HEK293 (cell line): ENCODE data around the gene C1orf198.

Source experiments
- CTCF ChIA-PET: fragments of 350-600 bp; formaldehyde crosslinking; extraction: SDS; loops from one replicate; lab custom pipeline; 2021; ENCODE audit warnings: antibody characterized with exemption; lab: Yijun Ruan, JAX
- POLR2A ChIA-PET: fragments of 300-600 bp; formaldehyde crosslinking; extraction: SDS; loops from one replicate; lab custom pipeline; 2020; ENCODE audit warnings: antibody characterized with exemption, inconsistent platforms; lab: Yijun Ruan, JAX
- H3K27ac ChIP-seq: fragments of 200-500 bp; sonication (Bioruptor generic); 2 replicates; pipeline ENCODE4 v1.5.1; 2014; ENCODE audit warnings: low read depth, low read length, control low read depth, inconsistent platforms; ENCODE audit errors: extremely low read depth
- H3K36me3 ChIP-seq, 2 experiments: fragments of 200-500 bp in 1 of 2; sonication (Bioruptor generic) in 1 of 2; 1 replicate in 1 of 2; 2 replicates in 1 of 2; pipeline ENCODE4 v1.5.1; 2014 to 2017; ENCODE audit warnings: inconsistent platforms in 2 of 2, low read length in 2 of 2; ENCODE audit not compliant: control insufficient read depth in 2 of 2, insufficient read depth in 1 of 2
- H3K4me1 ChIP-seq: fragments of 200-500 bp; sonication (Bioruptor generic); 2 replicates; pipeline ENCODE4 v1.5.1; 2014; ENCODE audit warnings: mild to moderate bottlenecking, low read length, inconsistent platforms; ENCODE audit not compliant: control insufficient read depth, insufficient read depth
- H3K4me3 ChIP-seq: 2 replicates; pipeline ENCODE4 v1.5.1; 2011; ENCODE audit warnings: low read depth, mild to moderate bottlenecking, control low read depth, low read length, moderate library complexity
- H3K9me3 ChIP-seq: fragments of 200-500 bp; sonication (Bioruptor generic); 2 replicates; pipeline ENCODE4 v1.5.1; 2014; ENCODE audit warnings: low read depth, low read length, inconsistent platforms; ENCODE audit not compliant: control insufficient read depth, insufficient read depth
- EGR2 ChIP-seq: fragments of 450-650 bp; formaldehyde crosslinking; IDR thresholded peaks from 2 replicates; pipeline ENCODE4 v1.5.1; 2016; ENCODE audit warnings: low read depth, missing biosample characterization, missing genetic modification characterization
- GLIS1 ChIP-seq: fragments of 450-650 bp; formaldehyde crosslinking; IDR thresholded peaks from 2 replicates; pipeline ENCODE4 v1.5.1; 2016; ENCODE audit warnings: missing biosample characterization, missing genetic modification characterization
- KLF7 ChIP-seq: fragments of 450-650 bp; formaldehyde crosslinking; IDR thresholded peaks from 2 replicates; pipeline ENCODE4 v1.5.1; 2016; ENCODE audit warnings: missing biosample characterization, missing genetic modification characterization, borderline replicate concordance
- SCRT2 ChIP-seq: fragments of 450-650 bp; formaldehyde crosslinking; IDR thresholded peaks from 2 replicates; pipeline ENCODE4 v1.5.1; 2016; ENCODE audit warnings: missing biosample characterization, missing genetic modification characterization
- TRIM28 ChIP-seq: IDR thresholded peaks from 2 replicates; pipeline ENCODE4 v1.6.1; 2011; ENCODE audit warnings: low read length, control low read depth, borderline replicate concordance
- ZFP3 ChIP-seq: fragments of 450-650 bp; formaldehyde crosslinking; IDR thresholded peaks from 2 replicates; pipeline ENCODE4 v1.5.1; 2016; ENCODE audit warnings: low read depth, missing biosample characterization, missing genetic modification characterization
- ZIC2 ChIP-seq: fragments of 450-650 bp; formaldehyde crosslinking; IDR thresholded peaks from 2 replicates; pipeline ENCODE4 v1.5.1; 2016; ENCODE audit warnings: missing biosample characterization, missing genetic modification characterization
- ZNF114 ChIP-seq: fragments of 450-650 bp; formaldehyde crosslinking; IDR thresholded peaks from 2 replicates; pipeline ENCODE4 v1.5.0; 2017; ENCODE audit warnings: missing biosample characterization, missing genetic modification characterization
- ZNF16 ChIP-seq: fragments of 450-650 bp; formaldehyde crosslinking; IDR thresholded peaks from 2 replicates; pipeline ENCODE4 v1.5.1; 2016; ENCODE audit warnings: low read depth, missing biosample characterization, missing genetic modification characterization
- ZNF174 ChIP-seq: fragments of 450-650 bp; formaldehyde crosslinking; IDR thresholded peaks from 2 replicates; pipeline ENCODE4 v1.5.0; 2017; ENCODE audit warnings: missing biosample characterization, mild to moderate bottlenecking, missing genetic modification characterization
- ZNF529 ChIP-seq: fragments of 450-650 bp; formaldehyde crosslinking; IDR thresholded peaks from 2 replicates; pipeline ENCODE4 v1.5.1; 2017; ENCODE audit warnings: missing genetic modification characterization, missing biosample characterization; ENCODE audit not compliant: insufficient replicate concordance
- ZNF558 ChIP-seq: fragments of 450-650 bp; formaldehyde crosslinking; IDR thresholded peaks from 2 replicates; pipeline ENCODE4 v1.5.1; 2016; ENCODE audit warnings: missing biosample characterization, missing genetic modification characterization
- ZNF596 ChIP-seq: fragments of 450-650 bp; IDR thresholded peaks from 2 replicates; pipeline ENCODE4 v1.5.0; 2018; ENCODE audit warnings: missing biosample characterization, mild to moderate bottlenecking, missing genetic modification characterization, moderate library complexity
- ZNF747 ChIP-seq: fragments of 450-650 bp; formaldehyde crosslinking; IDR thresholded peaks from 2 replicates; pipeline ENCODE4 v1.5.1; 2016; ENCODE audit warnings: missing biosample characterization, missing genetic modification characterization
- TF ChIP-seq, protein P1 (sequence below): fragments of 450-650 bp; formaldehyde crosslinking; IDR thresholded peaks from 2 replicates; pipeline ENCODE4 v1.5.1; 2017; ENCODE audit warnings: missing biosample characterization, missing genetic modification characterization
- TF ChIP-seq, protein P2 (sequence below): fragments of 450-650 bp; formaldehyde crosslinking; IDR thresholded peaks from 2 replicates; pipeline ENCODE4 v1.5.1; 2017; ENCODE audit warnings: missing biosample characterization, missing genetic modification characterization
- TF ChIP-seq, protein P3 (sequence below): IDR thresholded peaks from 2 replicates; pipeline ENCODE4 v1.6.1; 2011; ENCODE audit warnings: mild to moderate bottlenecking, low read depth, low read length, borderline replicate concordance
- TF ChIP-seq, protein P4 (sequence below): fragments of 450-650 bp; formaldehyde crosslinking; IDR thresholded peaks from 2 replicates; pipeline ENCODE4 v1.5.1; 2016; ENCODE audit warnings: missing biosample characterization, missing genetic modification characterization
- TF ChIP-seq, protein P5 (sequence below): fragments of 450-650 bp; formaldehyde crosslinking; IDR thresholded peaks from 2 replicates; pipeline ENCODE4 v1.5.1; 2016; ENCODE audit warnings: missing biosample characterization, missing genetic modification characterization

C1orf198 gene

DNA sequence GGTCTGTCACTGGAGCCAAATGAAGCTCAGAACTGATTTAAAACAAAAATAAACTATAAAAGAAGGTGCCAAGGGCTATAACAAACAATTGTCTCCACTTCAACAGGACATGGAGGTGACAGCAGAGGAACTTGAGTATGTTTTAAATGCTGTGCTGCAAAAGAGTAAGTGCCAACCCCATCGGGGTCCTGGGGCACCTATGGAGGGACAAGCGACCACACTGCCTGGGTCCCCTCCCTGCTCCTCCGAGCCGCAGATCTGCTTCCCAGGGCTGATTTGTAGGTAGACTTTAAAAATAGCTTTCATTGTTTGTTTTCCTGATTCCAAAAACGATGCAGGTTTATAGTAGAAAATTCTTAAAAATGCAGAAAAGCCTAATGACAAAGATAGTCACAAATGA, 78.3 kb downstream of the C1orf198 start (continued):
- TF ChIP-seq, protein P1, sequence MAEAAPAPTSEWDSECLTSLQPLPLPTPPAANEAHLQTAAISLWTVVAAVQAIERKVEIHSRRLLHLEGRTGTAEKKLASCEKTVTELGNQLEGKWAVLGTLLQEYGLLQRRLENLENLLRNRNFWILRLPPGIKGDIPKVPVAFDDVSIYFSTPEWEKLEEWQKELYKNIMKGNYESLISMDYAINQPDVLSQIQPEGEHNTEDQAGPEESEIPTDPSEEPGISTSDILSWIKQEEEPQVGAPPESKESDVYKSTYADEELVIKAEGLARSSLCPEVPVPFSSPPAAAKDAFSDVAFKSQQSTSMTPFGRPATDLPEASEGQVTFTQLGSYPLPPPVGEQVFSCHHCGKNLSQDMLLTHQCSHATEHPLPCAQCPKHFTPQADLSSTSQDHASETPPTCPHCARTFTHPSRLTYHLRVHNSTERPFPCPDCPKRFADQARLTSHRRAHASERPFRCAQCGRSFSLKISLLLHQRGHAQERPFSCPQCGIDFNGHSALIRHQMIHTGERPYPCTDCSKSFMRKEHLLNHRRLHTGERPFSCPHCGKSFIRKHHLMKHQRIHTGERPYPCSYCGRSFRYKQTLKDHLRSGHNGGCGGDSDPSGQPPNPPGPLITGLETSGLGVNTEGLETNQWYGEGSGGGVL: no peak
- no peak for TF ChIP-seq ZIC2 (tag by site-specific recombination)
- TF ChIP-seq KLF7 (tag by site-specific recombination): no peak
- TF ChIP-seq ZNF16: no peak

DNA sequence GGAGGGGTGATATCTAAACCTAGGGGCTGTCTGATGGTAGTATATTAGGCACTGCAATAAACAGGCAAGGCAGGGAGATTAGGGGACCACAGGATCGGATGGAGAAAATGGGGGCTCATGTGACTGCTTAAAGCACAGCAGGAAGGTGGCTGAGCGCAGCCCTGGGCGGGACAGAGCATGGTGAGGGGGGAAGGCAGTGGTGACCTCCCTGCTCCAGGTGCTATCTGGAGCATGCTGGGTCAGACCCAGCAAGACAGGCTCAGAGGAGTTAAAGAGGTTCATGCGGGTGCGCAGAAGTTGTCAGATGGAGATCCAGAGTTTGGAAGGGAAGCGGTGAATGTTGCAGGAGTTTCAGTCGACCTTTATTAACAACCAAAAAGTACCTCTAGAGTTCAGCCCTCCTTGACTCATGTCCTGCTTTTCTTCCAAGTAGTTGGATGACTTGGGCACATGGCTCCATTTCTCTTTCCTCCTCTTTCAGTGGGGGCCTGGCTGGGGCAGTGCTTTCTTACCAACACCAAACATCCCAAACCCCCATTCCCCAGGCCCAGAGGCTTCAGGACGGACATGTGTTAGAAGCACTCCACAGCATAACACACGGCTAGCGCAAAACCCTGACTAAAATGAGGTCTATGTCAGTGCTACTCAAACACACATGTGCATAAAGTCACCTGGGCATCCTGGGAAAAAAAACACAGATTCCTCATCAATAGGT, 79.6 kb downstream of the C1orf198 start:
- Histone ChIP-seq H3K4me1 (no peaks in the 10 kb centered on the region), H3K4me3 (no peak overlapping the region), H3K27ac (no peak overlapping the region), H3K36me3 (no peaks in the 10 kb centered on the region), H3K9me3 (no peaks in the 10 kb centered on the region)
- TF ChIP-seq GLIS1 (tag by site-specific recombination) (no peak), ZNF114 (tag by site-specific recombination) (no peak), ZNF596 (tag by site-specific recombination) (no peak), ZNF174 (tag by site-specific recombination) (no peak), SCRT2 (tag by site-specific recombination) (no peak), TRIM28 (no peak), ZNF558 (tag by site-specific recombination) (no peak), EGR2 (no peak), ZNF747 (tag by site-specific recombination) (no peak), ZFP3 (tag by site-specific recombination) (no peak), ZNF529 (tag by site-specific recombination) (no peak)
- TF ChIP-seq, protein P2, sequence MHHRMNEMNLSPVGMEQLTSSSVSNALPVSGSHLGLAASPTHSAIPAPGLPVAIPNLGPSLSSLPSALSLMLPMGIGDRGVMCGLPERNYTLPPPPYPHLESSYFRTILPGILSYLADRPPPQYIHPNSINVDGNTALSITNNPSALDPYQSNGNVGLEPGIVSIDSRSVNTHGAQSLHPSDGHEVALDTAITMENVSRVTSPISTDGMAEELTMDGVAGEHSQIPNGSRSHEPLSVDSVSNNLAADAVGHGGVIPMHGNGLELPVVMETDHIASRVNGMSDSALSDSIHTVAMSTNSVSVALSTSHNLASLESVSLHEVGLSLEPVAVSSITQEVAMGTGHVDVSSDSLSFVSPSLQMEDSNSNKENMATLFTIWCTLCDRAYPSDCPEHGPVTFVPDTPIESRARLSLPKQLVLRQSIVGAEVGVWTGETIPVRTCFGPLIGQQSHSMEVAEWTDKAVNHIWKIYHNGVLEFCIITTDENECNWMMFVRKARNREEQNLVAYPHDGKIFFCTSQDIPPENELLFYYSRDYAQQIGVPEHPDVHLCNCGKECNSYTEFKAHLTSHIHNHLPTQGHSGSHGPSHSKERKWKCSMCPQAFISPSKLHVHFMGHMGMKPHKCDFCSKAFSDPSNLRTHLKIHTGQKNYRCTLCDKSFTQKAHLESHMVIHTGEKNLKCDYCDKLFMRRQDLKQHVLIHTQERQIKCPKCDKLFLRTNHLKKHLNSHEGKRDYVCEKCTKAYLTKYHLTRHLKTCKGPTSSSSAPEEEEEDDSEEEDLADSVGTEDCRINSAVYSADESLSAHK (tag by site-specific recombination): no peak
- TF ChIP-seq, protein P3, sequence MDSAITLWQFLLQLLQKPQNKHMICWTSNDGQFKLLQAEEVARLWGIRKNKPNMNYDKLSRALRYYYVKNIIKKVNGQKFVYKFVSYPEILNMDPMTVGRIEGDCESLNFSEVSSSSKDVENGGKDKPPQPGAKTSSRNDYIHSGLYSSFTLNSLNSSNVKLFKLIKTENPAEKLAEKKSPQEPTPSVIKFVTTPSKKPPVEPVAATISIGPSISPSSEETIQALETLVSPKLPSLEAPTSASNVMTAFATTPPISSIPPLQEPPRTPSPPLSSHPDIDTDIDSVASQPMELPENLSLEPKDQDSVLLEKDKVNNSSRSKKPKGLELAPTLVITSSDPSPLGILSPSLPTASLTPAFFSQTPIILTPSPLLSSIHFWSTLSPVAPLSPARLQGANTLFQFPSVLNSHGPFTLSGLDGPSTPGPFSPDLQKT: no peak
- TF ChIP-seq, protein P4, sequence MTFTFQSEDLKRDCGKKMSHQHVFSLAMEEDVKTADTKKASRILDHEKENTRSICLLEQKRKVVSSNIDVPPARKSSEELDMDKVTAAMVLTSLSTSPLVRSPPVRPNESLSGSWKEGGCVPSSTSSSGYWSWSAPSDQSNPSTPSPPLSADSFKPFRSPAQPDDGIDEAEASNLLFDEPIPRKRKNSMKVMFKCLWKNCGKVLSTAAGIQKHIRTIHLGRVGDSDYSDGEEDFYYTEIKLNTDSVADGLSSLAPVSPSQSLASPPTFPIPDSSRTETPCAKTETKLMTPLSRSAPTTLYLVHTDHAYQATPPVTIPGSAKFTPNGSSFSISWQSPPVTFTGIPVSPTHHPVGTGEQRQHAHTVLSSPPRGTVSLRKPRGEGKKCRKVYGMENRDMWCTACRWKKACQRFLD: no peak
- TF ChIP-seq, protein P5, sequence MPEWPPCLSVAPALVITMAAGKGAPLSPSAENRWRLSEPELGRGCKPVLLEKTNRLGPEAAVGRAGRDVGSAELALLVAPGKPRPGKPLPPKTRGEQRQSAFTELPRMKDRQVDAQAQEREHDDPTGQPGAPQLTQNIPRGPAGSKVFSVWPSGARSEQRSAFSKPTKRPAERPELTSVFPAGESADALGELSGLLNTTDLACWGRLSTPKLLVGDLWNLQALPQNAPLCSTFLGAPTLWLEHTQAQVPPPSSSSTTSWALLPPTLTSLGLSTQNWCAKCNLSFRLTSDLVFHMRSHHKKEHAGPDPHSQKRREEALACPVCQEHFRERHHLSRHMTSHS (tag by site-specific recombination): no peak
- ChIA-PET CTCF (interaction anchor here (1.4 kb wide), 1 partner anchor 10 kb away, joined by 10 read pairs; no protein-coding TSS in a partner anchor), POLR2A (interaction anchor here (0.6 kb wide), 1 partner anchor 419 kb away, joined by 3 read pairs; no protein-coding TSS in a partner anchor)
